SK-N-SH treated with all-trans-retinoic acid at 6 μM for 48 hours (cell line): ENCODE data around the gene INHBC.

Experiments
- ARNTL ChIP-seq: fragments of 450-650 bp; formaldehyde crosslinking; IDR thresholded peaks from 2 replicates; pipeline ENCODE4 v1.5.0; 2020; ENCODE audit warnings: low read depth, mild to moderate bottlenecking, moderate library complexity, borderline replicate concordance
- CSRNP3 ChIP-seq: fragments of 250-450 bp; sonication (Bioruptor Pico); IDR thresholded peaks from 2 replicates; pipeline ENCODE4 v1.5.1; 2021; ENCODE audit warnings: mild to moderate bottlenecking, moderate library complexity
- GLIS3 ChIP-seq: fragments of 250-450 bp; sonication (Bioruptor Pico); IDR thresholded peaks from 2 replicates; pipeline ENCODE4 v1.5.0; 2020; ENCODE audit warnings: mild to moderate bottlenecking, moderate library complexity
- ISL1 ChIP-seq: fragments of 250-450 bp; sonication (Bioruptor Pico); IDR thresholded peaks from 2 replicates; pipeline ENCODE4 v2.1.2; 2022; ENCODE audit warnings: mild to moderate bottlenecking, moderate library complexity
- RARB ChIP-seq: fragments of 250-450 bp; sonication (Bioruptor Pico); IDR thresholded peaks from 2 replicates; pipeline ENCODE4 v1.8.0; 2021; ENCODE audit warnings: mild to moderate bottlenecking, moderate library complexity
- TCF4 ChIP-seq: fragments of 250-450 bp; sonication (Bioruptor Pico); IDR thresholded peaks from 2 replicates; pipeline ENCODE4 v1.8.0; 2021; ENCODE audit warnings: mild to moderate bottlenecking, moderate library complexity, borderline replicate concordance
- TOX ChIP-seq: fragments of 250-450 bp; sonication (Bioruptor Pico); IDR thresholded peaks from 2 replicates; pipeline ENCODE4 v1.8.0; 2021; ENCODE audit warnings: mild to moderate bottlenecking, moderate library complexity, borderline replicate concordance
- TSHZ2 ChIP-seq: fragments of 250-450 bp; sonication (Bioruptor Pico); IDR thresholded peaks from 2 replicates; pipeline ENCODE4 v1.5.0; 2020; ENCODE audit warnings: mild to moderate bottlenecking, moderate library complexity
- ZC3H10 ChIP-seq: fragments of 250-450 bp; sonication (Bioruptor Pico); IDR thresholded peaks from 2 replicates; pipeline ENCODE4 v1.5.1; 2021; ENCODE audit warnings: mild to moderate bottlenecking, moderate library complexity
- ZFP3 ChIP-seq: fragments of 250-450 bp; sonication (Bioruptor Pico); IDR thresholded peaks from 2 replicates; pipeline ENCODE4 v1.5.0; 2020; ENCODE audit warnings: mild to moderate bottlenecking, moderate library complexity
- ZFP30 ChIP-seq: fragments of 450-650 bp; formaldehyde crosslinking; IDR thresholded peaks from 2 replicates; pipeline ENCODE4 v1.5.0; 2022; ENCODE audit warnings: mild to moderate bottlenecking, moderate library complexity
- ZNF565 ChIP-seq: fragments of 450-650 bp; formaldehyde crosslinking; conservative IDR thresholded peaks from 2 replicates; pipeline ENCODE4 v1.5.0; 2020; ENCODE audit warnings: low read depth, mild to moderate bottlenecking, moderate library complexity
- ZNF8 ChIP-seq: fragments of 450-650 bp; formaldehyde crosslinking; IDR thresholded peaks from 2 replicates; pipeline ENCODE4 v1.5.0; 2020; ENCODE audit warnings: mild to moderate bottlenecking, moderate library complexity

GRCh38 chr12:57465030-57465746 lies 30.6 kb downstream of the INHBC start:
- TF ChIP-seq TOX (CRISPR knock-in tag) (no peak), ISL1 (CRISPR knock-in tag) (no peak), ZFP3 (CRISPR knock-in tag) (no peak), ZNF565 (CRISPR knock-in tag) (no peak), TCF4 (CRISPR knock-in tag) (no peak), ZNF8 (CRISPR knock-in tag) (no peak), ZC3H10 (CRISPR knock-in tag) (no peak), GLIS3 (CRISPR knock-in tag) (no peak), CSRNP3 (CRISPR knock-in tag) (no peak), ARNTL (CRISPR knock-in tag) (no peak), ZFP30 (CRISPR knock-in tag) (no peak), TSHZ2 (no peak), RARB (CRISPR knock-in tag) (no peak)
